GM12878 (cell line): ENCODE results near the gene EFCAB8. TPM values are rescaled to one million over a fixed set of nuclear protein-coding genes. Genes with fewer than 3 reads are reported as not detected.

Experiments
- ATAC-seq: fragments of 200-7000 bp; cut with Tn5 transposase; 3 replicates; pipeline ENCODE4 v1.9.1; 2020; ENCODE audit warnings: mild to moderate bottlenecking, moderate library complexity
- BruUV-seq: library from RNA; stranded (reverse); fragments of 400-500 nt; replicated peaks from 2 replicates; lab custom pipeline; 2021; lab: Mats Ljungman, UMichigan
- CTCF ChIA-PET: fragments of 300-600 bp; sonication (Branson Sonifier 250); formaldehyde crosslinking; extraction: SDS; loops from one replicate; lab custom pipeline; 2021; ENCODE audit warnings: inconsistent platforms; lab: Yijun Ruan, JAX
- POLR2A ChIA-PET: fragments of 350-600 bp; formaldehyde crosslinking; extraction: SDS; loops from one replicate; lab custom pipeline; 2021; ENCODE audit warnings: inconsistent platforms; lab: Charles Lee
- RAD21 ChIA-PET: fragments of 300-600 bp; sonication (Branson Sonifier 250); formaldehyde crosslinking; loops from one replicate; lab custom pipeline; 2023; ENCODE audit warnings: antibody characterized with exemption; ENCODE audit not compliant: unreplicated experiment; lab: Charles Lee
- SMC1A ChIA-PET: fragments of 300-600 bp; sonication (Branson Sonifier 250); formaldehyde crosslinking; loops from one replicate; lab custom pipeline; 2023; ENCODE audit not compliant: unreplicated experiment, uncharacterized antibody; lab: Charles Lee
- DNase-seq: peaks from one replicate; pipeline ENCODE4 v3.0.0-alpha.2; 2011; ENCODE audit warnings: low read depth, low spot score
- FAIRE-seq: peaks from 3 replicates; lab custom pipeline; 2011; peaks lifted over from hg19 to GRCh38; lab: Jason Lieb, UNC
- H2AFZ ChIP-seq: 2 replicates; pipeline ENCODE4 v1.6.0; 2011; ENCODE audit warnings: low read depth, low read length, control low read depth; ENCODE audit not compliant: control insufficient read depth
- H3K27ac ChIP-seq: 2 replicates; pipeline ENCODE4 v1.5.1; 2011; ENCODE audit warnings: control low read depth; ENCODE audit not compliant: control insufficient read depth, insufficient read depth
- H3K27me3 ChIP-seq, 2 experiments: replicated peaks in 1 of 2; 2 replicates each; pipeline versions ENCODE4 v1.6.0 to v1.6.1; 2011; ENCODE audit warnings: low read length in 1 of 2; ENCODE audit not compliant: control insufficient read depth in 2 of 2, insufficient read depth in 2 of 2
- H3K36me3 ChIP-seq, 2 experiments: 2 replicates each; pipeline ENCODE4 v1.5.1; 2011; ENCODE audit warnings: low read length in 1 of 2; ENCODE audit not compliant: control insufficient read depth in 2 of 2, insufficient read depth in 2 of 2
- H3K4me1 ChIP-seq: 2 replicates; pipeline ENCODE4 v1.6.1; 2011; ENCODE audit warnings: mild to moderate bottlenecking, low read length, moderate library complexity, mixed read lengths; ENCODE audit not compliant: control insufficient read depth, insufficient read depth
- H3K4me2 ChIP-seq: 2 replicates; pipeline ENCODE4 v1.6.0; 2011; ENCODE audit warnings: control low read depth; ENCODE audit not compliant: control insufficient read depth, insufficient read depth
- H3K4me3 ChIP-seq: fragments of 200-600 bp; sonication (generic); 2 replicates; pipeline ENCODE4 v1.5.1; 2016
- H3K79me2 ChIP-seq: 2 replicates; pipeline ENCODE4 v1.6.0; 2011; ENCODE audit warnings: low read length; ENCODE audit not compliant: control insufficient read depth, insufficient read depth
- H3K9ac ChIP-seq: 2 replicates; pipeline ENCODE4 v1.8.0; 2011; ENCODE audit warnings: low read length, control low read depth, mixed read lengths; ENCODE audit not compliant: control insufficient read depth, insufficient read depth
- H3K9me3 ChIP-seq: replicated peaks from 3 replicates; pipeline ENCODE4 v1.5.1; 2011; ENCODE audit warnings: mild to moderate bottlenecking, low read length; ENCODE audit not compliant: control insufficient read depth, insufficient read depth
- H4K20me1 ChIP-seq: 2 replicates; pipeline ENCODE4 v1.6.0; 2011; ENCODE audit not compliant: control insufficient read depth, insufficient read depth
- BCL11A ChIP-seq: IDR thresholded peaks from 2 replicates; pipeline ENCODE4 v1.6.1; 2011; ENCODE audit warnings: low read depth, low read length
- IKZF1 ChIP-seq: fragments of 450-650 bp; conservative IDR thresholded peaks from 2 replicates; pipeline ENCODE4 v1.6.1; 2017; ENCODE audit warnings: antibody characterized with exemption, mild to moderate bottlenecking
- NR2C2 ChIP-seq: IDR thresholded peaks from 2 replicates; pipeline ENCODE4 v1.6.1; 2011; ENCODE audit warnings: borderline replicate concordance, low read depth; ENCODE audit not compliant: control insufficient read depth, insufficient read length
- STAT1 ChIP-seq: fragments of 450-650 bp; conservative IDR thresholded peaks from 2 replicates; pipeline ENCODE4 v1.6.1; 2014; ENCODE audit warnings: antibody characterized with exemption, mild to moderate bottlenecking
- WGBS: methylation state at CpG from one replicate; pipeline ENCODE4 v1.1.6; 2016; ENCODE audit warnings: low lambda C conversion rate; ENCODE audit not compliant: insufficient replicate concordance, insufficient coverage; ENCODE audit errors: missing lambda C conversion rate; 5-methylcytosine and 5-hydroxymethylcytosine counted together
- in situ Hi-C: fragments of 300-500 bp; cut with MboI; formaldehyde crosslinking; loops from 9 replicates; pipeline ENCODE4 v1.14.3; 2018; ENCODE audit warnings: mixed read lengths
- intact Hi-C: fragments of 100-400 bp; cut with micrococcal nuclease; formaldehyde crosslinking; loops from one replicate; pipeline ENCODE4 v1.14.2; 2022; ENCODE audit not compliant: unreplicated experiment
- polyA plus RNA-seq, 11 experiments: library from polyadenylated mRNA; depleted of rRNA in 4 of 11; unstranded in 6 of 11; stranded (reverse) in 5 of 11; fragments of >200 nt; fragmentation: Nextera tagmentation in 4 of 11; fragmentation: Illumina TruSeq in 1 of 11; extraction: Ambion mirVana in 4 of 11; extraction: Trizol in 1 of 11; gene quantifications; 1 replicate in 1 of 11; 2 replicates in 10 of 11; pipeline versions ENCODE4 v1.2.1 to v1.2.3, GENCODE V29; 2011 to 2016; ENCODE audit warnings: inconsistent platforms in 2 of 11, missing spikeins in 2 of 11, low read depth in 1 of 11
- total RNA-seq, 4 experiments: library from RNA; depleted of rRNA in 3 of 4; stranded (reverse); fragments of >200 nt in 3 of 4; fragmentation: Illumina TruSeq in 1 of 4; extraction: Trizol in 1 of 4; gene quantifications; 2 replicates each; pipeline versions ENCODE4 v1.2.1 to v1.2.3, GENCODE V29; 2013 to 2021
- TF ChIP-seq, protein P1 (sequence below): fragments of 450-650 bp; IDR thresholded peaks from 2 replicates; pipeline ENCODE4 v1.6.1; 2017; ENCODE audit warnings: borderline replicate concordance

EFCAB8 gene
- total and polyA plus RNA-seq, 10 of the 15 experiments (the other 5 are each of a cell fraction or from before 2014, with no cell fraction given): 0.04 to 0.18 (median 0.06) TPM; not detected in 4

DNA sequence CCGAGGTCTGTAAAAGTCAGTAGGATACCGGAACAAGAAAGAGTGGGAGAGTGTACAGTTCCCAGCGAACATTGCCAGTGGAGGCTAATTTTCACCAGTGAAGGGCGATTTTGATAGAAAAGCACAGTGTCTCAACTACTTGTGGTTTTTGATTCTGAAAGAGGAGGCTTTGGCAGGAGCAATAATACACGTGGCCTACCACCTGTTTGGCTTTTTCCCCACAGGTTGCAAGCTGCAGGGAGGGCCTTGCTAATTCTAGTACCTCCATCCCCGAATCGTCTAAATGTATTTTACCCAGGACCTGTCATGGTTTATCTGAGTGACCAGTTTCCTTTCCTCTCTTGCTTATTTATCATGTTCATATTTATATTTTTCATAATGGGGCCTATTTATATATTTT is 3.3 kb upstream of the EFCAB8 start:
- ChIA-PET SMC1A (no interaction called here), POLR2A (no interaction called here), RAD21 (no interaction called here), CTCF (no interaction called here)
- DNase-seq: no peak
- no peak for TF ChIP-seq IKZF1
- no peak for TF ChIP-seq NR2C2
- TF ChIP-seq STAT1: no peak
- TF ChIP-seq, protein P1, sequence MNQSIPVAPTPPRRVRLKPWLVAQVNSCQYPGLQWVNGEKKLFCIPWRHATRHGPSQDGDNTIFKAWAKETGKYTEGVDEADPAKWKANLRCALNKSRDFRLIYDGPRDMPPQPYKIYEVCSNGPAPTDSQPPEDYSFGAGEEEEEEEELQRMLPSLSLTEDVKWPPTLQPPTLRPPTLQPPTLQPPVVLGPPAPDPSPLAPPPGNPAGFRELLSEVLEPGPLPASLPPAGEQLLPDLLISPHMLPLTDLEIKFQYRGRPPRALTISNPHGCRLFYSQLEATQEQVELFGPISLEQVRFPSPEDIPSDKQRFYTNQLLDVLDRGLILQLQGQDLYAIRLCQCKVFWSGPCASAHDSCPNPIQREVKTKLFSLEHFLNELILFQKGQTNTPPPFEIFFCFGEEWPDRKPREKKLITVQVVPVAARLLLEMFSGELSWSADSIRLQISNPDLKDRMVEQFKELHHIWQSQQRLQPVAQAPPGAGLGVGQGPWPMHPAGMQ: no peak
- Histone ChIP-seq H3K4me3 (no peak overlapping the region), H3K9me3 (no peaks in the 10 kb centered on the region), H3K27ac (no peak overlapping the region), H3K4me2 (no peak overlapping the region), H3K9ac (no peak overlapping the region), H3K36me3 (peaks cover 0 to 25% of the 10 kb centered on the region in 2 experiments; a peak in 3 of 4 replicates), H2AFZ (no peak overlapping the region), H4K20me1 (no peaks in the 10 kb centered on the region), H3K79me2 (no peaks in the 10 kb centered on the region), H3K27me3 (no peaks in the 10 kb centered on the region), H3K4me1 (no peaks in the 10 kb centered on the region)
- intact Hi-C loops: no loop called here
- in situ Hi-C loops: no loop called here
- FAIRE-seq: no peak
- ATAC-seq: no peak
- TSS peak; percentile 12 for BruUV-seq
- WGBS: 88% methylated on average over 7 of the region's 7 CpGs

DNA sequence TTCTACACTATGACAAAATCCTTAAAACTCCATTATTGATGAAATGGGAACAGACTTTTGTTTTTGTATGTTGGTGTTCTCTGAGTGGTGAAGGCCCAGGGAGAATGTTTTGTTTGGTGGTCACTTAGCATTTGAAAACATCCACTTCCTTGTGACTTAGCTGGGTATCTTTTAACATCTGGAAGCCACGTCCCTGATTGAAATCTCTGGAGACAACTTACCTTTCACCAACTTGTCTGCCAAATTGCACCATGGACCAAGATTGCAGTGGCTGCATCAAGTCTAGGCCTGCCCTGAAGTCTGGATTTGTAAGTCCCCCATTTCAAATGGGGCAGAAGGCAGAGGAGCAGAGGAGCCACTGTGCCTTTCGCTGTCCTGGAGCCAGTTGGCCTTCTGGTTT is 534 bp upstream of the EFCAB8 start:
- ChIA-PET RAD21 (no interaction called here), CTCF (interaction anchor here (0.7 kb wide), 1 partner anchor 69 kb away, joined by 3 read pairs; no protein-coding TSS in a partner anchor), SMC1A (no interaction called here), POLR2A (no interaction called here)
- ATAC-seq (no peak), DNase-seq (no peak), FAIRE-seq (no peak)
- no peaks in the 10 kb centered on the region for H3K9me3 ChIP-seq
- H3K4me2 ChIP-seq: no peak overlapping the region
- H3K27ac ChIP-seq: no peak overlapping the region
- H4K20me1 ChIP-seq: no peaks in the 10 kb centered on the region
- H3K79me2 ChIP-seq: no peaks in the 10 kb centered on the region
- no TSS peak for BruUV-seq
- no peak for TF ChIP-seq BCL11A
- no peaks in the 10 kb centered on the region for H3K4me1 ChIP-seq
- no peak overlapping the region for H3K9ac ChIP-seq
- WGBS: 76% methylated on average over 2 of the region's 2 CpGs
- H3K27me3 ChIP-seq: no peaks in the 10 kb centered on the region
- H2AFZ ChIP-seq: no peak overlapping the region
- in situ Hi-C loops: no loop called here
- H3K4me3 ChIP-seq: no peak overlapping the region
- intact Hi-C loops: no loop called here
- H3K36me3 ChIP-seq: peaks cover 0 to 16% of the 10 kb centered on the region in 2 experiments; a peak in 1 of 4 replicates
